Uterus (tissue), 2 donors: ENCODE results near the gene PPP4R4.

Experiments used
- CTCF ChIP-seq, 4 experiments: fragments of 200-600 bp in 2 of 4; fragments of 450-650 bp in 2 of 4; sonication (generic) in 2 of 4; IDR thresholded peaks; one replicate each; pipeline ENCODE4 v1.5.1; 2016 to 2019; ENCODE audit warnings: antibody characterized with exemption in 4 of 4, mild to moderate bottlenecking in 2 of 4, moderate library complexity in 1 of 4
- POLR2A ChIP-seq, 2 donors: fragments of 450-650 bp; IDR thresholded peaks; one replicate each; pipeline ENCODE4 v1.6.1; 2016; ENCODE audit warnings: antibody characterized with exemption in 2 of 2, mild to moderate bottlenecking in 1 of 2, moderate library complexity in 1 of 2

- TF ChIP-seq CTCF (IDR thresholded peaks at IDR 0.05) = peak; percentile 66 to 76 (median 72)
- TF ChIP-seq POLR2A (IDR thresholded peaks at IDR 0.05) = no peak
Observed at GRCh38 chr14:94132285-94132887, 41.7 kb upstream of the PPP4R4 start.
